ENCODE results near the gene PTOV1. TPM values are rescaled to one million over a fixed set of nuclear protein-coding genes. Genes with fewer than 3 reads are reported as not detected.
A peak's percentile ranks its signal among the peaks of the same experiment; 100 is the strongest.

The PTOV1 gene
- total and polyA plus RNA-seq, 2 of the 4 experiments (the other 2 are of a cell fraction), result 34.4 to 107 TPM

- no peak overlapping the region for H3K56ac ChIP-seq (ENCODE audit: extremely low read depth, insufficient read depth, low read length)
- no peaks in the 10 kb centered on the region for H4K20me1 ChIP-seq (ENCODE audit: insufficient read depth, low read length)
- H3K27ac ChIP-seq (ENCODE audit: insufficient read depth, low read length), result no peak overlapping the region
- no peak for DNase-seq
- TF ChIP-seq NFE2L2 (IDR thresholded peaks at IDR 0.05; ENCODE audit: low read depth, low read length) (no peak), RAD21 (IDR thresholded peaks at IDR 0.05; ENCODE audit: low read length) (no peak), CHD1 (IDR thresholded peaks at IDR 0.05; ENCODE audit: low read depth, low read length) (no peak), POLR2A (IDR thresholded peaks at IDR 0.05; ENCODE audit: low read depth, low read length) (no peak), MAFK (IDR thresholded peaks at IDR 0.05; ENCODE audit: low read depth, low read length) (no peak), BHLHE40 (IDR thresholded peaks at IDR 0.05; ENCODE audit: low read depth, low read length) (no peak), FOS (IDR thresholded peaks at IDR 0.05; ENCODE audit: low read depth, low read length) (no peak), RFX5 (IDR thresholded peaks at IDR 0.05; ENCODE audit: low read depth, low read length) (no peak), CTCF (conservative IDR thresholded peaks at IDR 0.05; ENCODE audit: low read depth, low read length) (no peak), RCOR1 (IDR thresholded peaks at IDR 0.05; ENCODE audit: insufficient replicate concordance, low read length) (no peak)
- H2BK15ac ChIP-seq (ENCODE audit: low read depth, low read length), result no peak overlapping the region
- H2BK120ac ChIP-seq (ENCODE audit: low read depth, low read length), result no peak overlapping the region
- H3K9me3 ChIP-seq (ENCODE audit: control insufficient read depth, insufficient read depth, low read length), result no peaks in the 10 kb centered on the region
- no peak overlapping the region for H3K9ac ChIP-seq (ENCODE audit: low read depth, low read length)
- H3K36me3 ChIP-seq (ENCODE audit: control insufficient read depth, insufficient read depth, low read length), result peaks cover 2% of the 10 kb centered on the region; the same call in 1 of the 2 replicates
- no peak overlapping the region for H2BK20ac ChIP-seq (ENCODE audit: low read depth, low read length)
- no peak overlapping the region for H4K91ac ChIP-seq (ENCODE audit: insufficient read depth, low read depth, low read length)
- no peaks in the 10 kb centered on the region for H3K79me1 ChIP-seq (ENCODE audit: low read depth in 1 of 2, low read length in 2 of 2)
- H2BK5ac ChIP-seq (ENCODE audit: low read depth, low read length, poor library complexity, severe bottlenecking), result no peak overlapping the region
- no peak overlapping the region for H3K18ac ChIP-seq (ENCODE audit: low read depth, low read length)
- in situ Hi-C loops (cut with MboI; ENCODE audit: low sequenced_read_pairs) (no loop called here), intact Hi-C loops (cut with micrococcal nuclease) (no loop called here), dilution Hi-C loops (cut with HindIII; ENCODE audit: low sequenced_read_pairs, unreplicated experiment) (no loop called here)
- no peak overlapping the region for H4K8ac ChIP-seq (ENCODE audit: low read depth in 2 of 2, low read length in 2 of 2)
- CTCF ChIA-PET, result no interaction called here
- H3K4me2 ChIP-seq (ENCODE audit: low read depth, low read length), result no peak overlapping the region
- H3K4me1 ChIP-seq (ENCODE audit: control insufficient read depth, insufficient read depth, low read length), result peaks cover 10% of the 10 kb centered on the region
- no TSS peak for BruUV-seq (replicated peaks)
- H3K14ac ChIP-seq (replicated peaks; ENCODE audit: low read depth, low read length), result no peak overlapping the region
- peak overlapping the region; percentile 42 for H2AK9ac ChIP-seq (replicated peaks; ENCODE audit: low read depth, low read length, poor library complexity)
- POLR2A ChIA-PET (ENCODE audit: unreplicated experiment), result no interaction called here
- no CpG with 5 or more reads among the region's 1 CpG for WGBS, 2 experiments (ENCODE audit: extremely low coverage in 2 of 2, insufficient read length in 1 of 2)
- H3K4ac ChIP-seq (ENCODE audit: low read depth, low read length), result no peak overlapping the region
- H2AK5ac ChIP-seq (ENCODE audit: low read depth, low read length), result no peak overlapping the region
- no peak overlapping the region for H3K23ac ChIP-seq (ENCODE audit: low read depth, low read length)
- no peaks in the 10 kb centered on the region for H3K9me1 ChIP-seq (ENCODE audit: insufficient read depth, low read length)
- no peak overlapping the region for H3K4me3 ChIP-seq (ENCODE audit: insufficient read depth, low read depth, low read length)
- no peak for ATAC-seq (ENCODE audit: low read depth)
- no peak overlapping the region for H4K5ac ChIP-seq (ENCODE audit: low read depth, low read length)
- peak overlapping the region; percentile 63 for H2AFZ ChIP-seq (replicated peaks; ENCODE audit: low read length, poor library complexity)
- H3K27me3 ChIP-seq (ENCODE audit: control insufficient read depth, insufficient read depth, low read length), result peaks cover 8% of the 10 kb centered on the region; the same call in 1 of the 2 replicates
Observed at GRCh38 chr19:49892716-49893115, 41.8 kb downstream of the PTOV1 start.
